ENCODE data around the gene RNF208.

Gene RNF208

DNA sequence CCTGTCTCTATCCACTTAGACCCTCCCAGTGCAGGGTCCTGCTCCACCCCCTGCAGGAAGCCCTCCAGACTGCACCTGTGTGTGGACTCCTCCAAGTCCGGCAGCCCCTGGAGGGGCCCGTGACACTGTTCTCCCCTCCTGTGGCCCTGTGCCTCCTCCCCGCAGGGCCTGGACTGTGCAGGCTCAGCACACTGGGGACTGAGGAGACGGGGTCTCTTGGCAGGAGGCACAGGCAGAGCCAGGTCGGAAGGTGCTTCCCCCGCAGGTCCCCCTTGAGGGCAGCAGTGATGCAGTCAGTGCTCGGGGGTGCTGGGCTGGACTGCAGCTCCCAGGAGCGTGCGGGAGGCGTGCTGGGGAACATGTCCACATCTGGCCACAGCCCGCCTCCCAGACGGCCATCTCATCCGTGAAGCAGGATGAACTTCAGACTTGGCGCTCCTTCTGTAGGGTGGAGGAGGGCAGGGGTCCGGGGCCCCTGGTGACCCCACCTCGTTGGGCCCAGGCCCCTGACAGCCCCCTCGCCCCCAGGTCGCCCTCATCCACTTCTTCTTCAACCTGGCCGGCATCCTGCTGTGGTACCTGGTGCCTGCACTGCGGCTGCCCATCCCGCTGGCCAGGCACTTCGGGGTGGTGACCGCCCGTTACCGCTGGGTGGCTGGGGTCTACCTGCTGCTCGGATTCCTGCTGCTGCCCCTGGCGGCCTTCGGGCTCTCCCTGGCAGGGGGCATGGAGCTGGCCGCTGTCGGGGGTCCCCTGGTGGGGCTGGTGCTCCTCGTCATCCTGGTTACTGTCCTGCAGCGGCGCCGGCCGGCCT lies 13.6 kb upstream of the RNF208 start:
- TF ChIP-seq, protein P1, sequence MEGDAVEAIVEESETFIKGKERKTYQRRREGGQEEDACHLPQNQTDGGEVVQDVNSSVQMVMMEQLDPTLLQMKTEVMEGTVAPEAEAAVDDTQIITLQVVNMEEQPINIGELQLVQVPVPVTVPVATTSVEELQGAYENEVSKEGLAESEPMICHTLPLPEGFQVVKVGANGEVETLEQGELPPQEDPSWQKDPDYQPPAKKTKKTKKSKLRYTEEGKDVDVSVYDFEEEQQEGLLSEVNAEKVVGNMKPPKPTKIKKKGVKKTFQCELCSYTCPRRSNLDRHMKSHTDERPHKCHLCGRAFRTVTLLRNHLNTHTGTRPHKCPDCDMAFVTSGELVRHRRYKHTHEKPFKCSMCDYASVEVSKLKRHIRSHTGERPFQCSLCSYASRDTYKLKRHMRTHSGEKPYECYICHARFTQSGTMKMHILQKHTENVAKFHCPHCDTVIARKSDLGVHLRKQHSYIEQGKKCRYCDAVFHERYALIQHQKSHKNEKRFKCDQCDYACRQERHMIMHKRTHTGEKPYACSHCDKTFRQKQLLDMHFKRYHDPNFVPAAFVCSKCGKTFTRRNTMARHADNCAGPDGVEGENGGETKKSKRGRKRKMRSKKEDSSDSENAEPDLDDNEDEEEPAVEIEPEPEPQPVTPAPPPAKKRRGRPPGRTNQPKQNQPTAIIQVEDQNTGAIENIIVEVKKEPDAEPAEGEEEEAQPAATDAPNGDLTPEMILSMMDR (conservative IDR thresholded peaks at IDR 0.05; ENCODE audit: low read depth, low read length), result no peak
- H3K4me3 ChIP-seq (ENCODE audit: low read length), result no peak overlapping the region
- no peak for DNase-seq (ENCODE audit: low read depth)

DNA sequence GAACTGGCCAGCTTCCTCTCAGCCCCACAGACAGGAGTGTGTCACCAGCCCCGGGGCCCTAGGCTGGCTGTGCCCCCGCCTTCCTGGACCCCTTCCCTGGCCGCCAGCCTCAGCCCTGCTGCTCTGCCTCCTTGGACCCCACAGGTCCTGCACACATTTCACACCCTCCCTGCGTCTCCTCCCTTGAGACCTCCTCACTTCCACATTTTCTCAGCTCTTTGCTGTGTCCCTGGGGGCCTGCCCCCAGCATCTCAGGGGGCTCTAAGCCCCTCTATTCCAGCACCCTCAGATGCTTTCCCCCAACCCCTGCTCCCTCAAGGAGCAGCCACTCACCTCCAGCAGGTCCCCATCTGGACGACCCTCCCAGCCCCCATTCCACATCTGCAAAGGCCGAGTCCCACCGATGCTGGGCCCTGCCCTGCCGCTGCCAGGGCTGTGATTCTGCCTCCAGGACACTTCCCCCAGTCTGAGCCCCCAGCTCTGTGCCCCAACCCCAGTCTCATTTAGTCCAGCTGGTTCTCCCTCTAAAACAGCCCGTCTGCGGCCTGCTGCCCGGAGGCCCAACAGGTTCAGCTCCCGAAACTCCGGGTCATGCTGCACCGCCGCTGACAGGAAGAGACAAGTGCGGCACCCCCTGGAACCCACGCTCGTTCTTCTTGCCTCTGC lies 12.9 kb upstream of the RNF208 start:
- no peak for DNase-seq (ENCODE audit: low read depth)
- TF ChIP-seq, protein P1 (conservative IDR thresholded peaks at IDR 0.05; ENCODE audit: low read depth, low read length), result no peak
- H3K4me3 ChIP-seq (ENCODE audit: low read length), result no peak overlapping the region

DNA sequence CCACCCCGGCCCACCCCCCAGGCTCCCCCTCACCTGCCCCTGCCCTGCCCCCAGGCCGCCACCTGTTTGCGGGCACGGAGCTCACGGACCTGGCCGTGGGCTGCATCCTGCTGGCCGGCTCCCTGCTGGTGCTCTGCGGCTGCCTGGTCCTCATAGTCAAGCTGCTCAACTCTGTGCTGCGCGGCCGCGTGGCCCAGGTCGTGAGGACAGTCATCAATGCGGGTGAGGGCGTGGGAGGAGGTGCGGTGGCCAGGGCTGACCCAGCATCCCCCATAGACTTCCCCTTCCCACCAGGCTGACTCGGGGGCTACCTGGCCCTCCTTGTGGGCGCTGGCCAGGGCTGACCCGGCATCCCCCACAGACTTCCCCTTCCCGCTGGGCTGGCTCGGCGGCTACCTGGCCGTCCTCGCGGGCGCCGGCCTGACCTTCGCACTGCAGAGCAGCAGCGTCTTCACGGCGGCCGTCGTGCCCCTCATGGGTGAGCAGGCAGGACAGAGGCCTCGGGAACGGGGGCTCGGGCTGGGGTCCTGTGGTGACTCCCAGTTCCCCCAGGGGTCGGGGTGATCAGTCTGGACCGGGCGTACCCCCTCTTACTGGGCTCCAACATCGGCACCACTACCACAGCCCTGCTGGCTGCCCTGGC lies 12.1 kb upstream of the RNF208 start:
- TF ChIP-seq, protein P1 (conservative IDR thresholded peaks at IDR 0.05; ENCODE audit: low read depth, low read length), result no peak
- no peak for DNase-seq (ENCODE audit: low read depth)
- no peak overlapping the region for H3K4me3 ChIP-seq (ENCODE audit: low read length)

DNA sequence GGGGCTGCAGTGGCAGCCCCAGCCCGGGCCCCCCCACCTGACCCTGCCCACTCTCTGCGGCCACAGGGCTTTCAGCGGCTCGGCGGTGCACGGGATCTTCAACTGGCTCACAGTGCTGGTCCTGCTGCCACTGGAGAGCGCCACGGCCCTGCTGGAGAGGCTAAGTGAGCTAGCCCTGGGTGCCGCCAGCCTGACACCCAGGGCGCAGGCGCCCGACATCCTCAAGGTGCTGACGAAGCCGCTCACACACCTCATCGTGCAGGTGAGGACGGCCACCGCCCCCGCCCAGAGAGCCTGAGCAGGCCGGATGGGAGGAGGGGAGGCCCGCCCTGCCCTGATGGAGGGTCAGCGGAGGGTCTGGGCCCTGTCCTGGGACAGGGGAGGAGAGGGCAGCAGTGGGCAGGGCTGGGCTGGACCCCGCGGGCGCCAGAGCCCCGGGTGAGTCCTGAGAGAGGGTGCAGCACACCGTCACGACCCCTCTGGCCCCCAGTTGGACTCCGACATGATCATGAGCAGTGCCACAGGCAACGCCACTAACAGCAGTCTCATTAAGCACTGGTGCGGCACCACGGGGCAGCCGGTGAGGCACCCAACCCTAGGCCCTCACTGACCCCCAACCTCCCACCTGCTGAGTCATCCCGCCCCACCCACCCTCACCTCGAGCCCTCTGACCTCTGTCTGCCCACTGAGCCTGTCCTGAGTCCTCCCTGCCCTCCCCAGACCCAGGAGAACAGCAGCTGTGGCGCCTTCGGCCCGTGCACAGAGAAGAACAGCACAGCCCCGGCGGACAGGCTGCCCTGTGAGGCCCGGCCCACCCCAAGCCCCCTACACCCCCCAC lies 11.3 kb upstream of the RNF208 start:
- TF ChIP-seq, protein P1 (conservative IDR thresholded peaks at IDR 0.05; ENCODE audit: low read depth, low read length), result no peak
- DNase-seq (ENCODE audit: low read depth), result no peak
- no peak overlapping the region for H3K4me3 ChIP-seq (ENCODE audit: low read length)

DNA sequence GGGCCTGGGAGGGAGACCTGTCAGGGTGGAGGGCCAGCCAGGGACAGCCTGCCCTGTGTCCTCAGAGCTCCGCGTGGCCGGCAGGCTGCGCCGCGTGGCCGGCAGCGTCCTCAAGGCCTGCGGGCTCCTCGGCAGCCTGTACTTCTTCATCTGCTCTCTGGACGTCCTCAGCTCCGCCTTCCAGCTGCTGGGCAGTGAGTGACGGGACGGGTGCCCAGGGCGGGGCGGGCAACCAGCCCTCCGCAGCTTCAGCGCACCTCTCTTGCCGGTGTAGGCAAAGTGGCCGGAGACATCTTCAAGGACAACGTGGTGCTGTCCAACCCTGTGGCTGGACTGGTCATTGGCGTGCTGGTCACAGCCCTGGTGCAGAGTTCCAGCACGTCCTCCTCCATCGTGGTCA lies 10.5 kb upstream of the RNF208 start:
- no peak for DNase-seq (ENCODE audit: low read depth)
- TF ChIP-seq, protein P1 (conservative IDR thresholded peaks at IDR 0.05; ENCODE audit: low read depth, low read length), result no peak
- H3K4me3 ChIP-seq (ENCODE audit: low read length), result no peak overlapping the region

DNA sequence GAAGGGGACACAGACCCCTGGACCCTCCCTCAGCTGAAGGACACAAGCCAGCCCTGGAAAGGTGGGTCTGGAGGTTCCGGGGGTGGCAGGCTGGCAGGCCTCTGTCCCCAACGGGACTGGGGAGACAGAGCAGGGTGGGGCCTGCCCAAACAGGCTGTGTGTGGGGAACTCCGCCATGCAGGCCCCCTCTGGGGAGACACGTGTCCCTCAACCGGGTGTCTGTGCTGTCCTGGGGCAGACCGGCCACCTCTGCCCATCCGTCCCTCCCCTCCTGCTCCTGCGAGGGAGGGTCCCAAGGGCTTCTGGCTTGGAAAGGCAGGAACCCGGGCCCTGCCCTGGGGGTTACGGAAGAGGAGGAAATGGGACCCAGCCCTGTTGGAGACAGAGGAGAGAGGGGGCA lies 10.1 kb upstream of the RNF208 start:
- no peak overlapping the region for H3K4me3 ChIP-seq (ENCODE audit: low read length)
- TF ChIP-seq, protein P1 (conservative IDR thresholded peaks at IDR 0.05; ENCODE audit: low read depth, low read length), result no peak
- no peak for DNase-seq (ENCODE audit: low read depth)
